RPMI7951 (cell line): ENCODE data around the gene WNT1. TPM values are rescaled to one million over a fixed set of nuclear protein-coding genes. Genes with fewer than 3 reads are reported as not detected.

Experiments
- DNase-seq: peaks from one replicate; pipeline ENCODE4 v3.0.0-alpha.2; 2012; ENCODE audit warnings: low read depth
- total RNA-seq: library from RNA; depleted of rRNA; stranded (reverse); fragments of >200 nt; shearing (Covaris generic); gene quantifications from 2 replicates; pipeline ENCODE4 v1.2.3, GENCODE V29; 2014; rRNA removed

Gene WNT1
- not detected in 2 replicates for total RNA-seq

DNA sequence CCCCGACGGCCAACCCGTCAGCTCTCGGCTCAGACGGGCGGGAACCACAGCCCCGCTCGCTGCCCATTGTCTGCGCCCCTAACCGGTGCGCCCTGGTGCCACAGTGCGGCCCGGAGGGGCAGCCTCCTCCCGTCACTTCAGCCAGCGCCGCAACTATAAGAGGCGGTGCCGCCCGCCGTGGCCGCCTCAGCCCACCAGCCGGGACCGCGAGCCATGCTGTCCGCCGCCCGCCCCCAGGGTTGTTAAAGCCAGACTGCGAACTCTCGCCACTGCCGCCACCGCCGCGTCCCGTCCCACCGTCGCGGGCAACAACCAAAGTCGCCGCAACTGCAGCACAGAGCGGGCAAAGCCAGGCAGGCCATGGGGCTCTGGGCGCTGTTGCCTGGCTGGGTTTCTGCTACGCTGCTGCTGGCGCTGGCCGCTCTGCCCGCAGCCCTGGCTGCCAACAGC lies at the start of gene WNT1:
Gene WNT1 (plus strand): TSS at position 32 of the 450 bp plus-strand sequence. CDS start 329 bp downstream, at position 361.
- DNase-seq, result no peak

DNA sequence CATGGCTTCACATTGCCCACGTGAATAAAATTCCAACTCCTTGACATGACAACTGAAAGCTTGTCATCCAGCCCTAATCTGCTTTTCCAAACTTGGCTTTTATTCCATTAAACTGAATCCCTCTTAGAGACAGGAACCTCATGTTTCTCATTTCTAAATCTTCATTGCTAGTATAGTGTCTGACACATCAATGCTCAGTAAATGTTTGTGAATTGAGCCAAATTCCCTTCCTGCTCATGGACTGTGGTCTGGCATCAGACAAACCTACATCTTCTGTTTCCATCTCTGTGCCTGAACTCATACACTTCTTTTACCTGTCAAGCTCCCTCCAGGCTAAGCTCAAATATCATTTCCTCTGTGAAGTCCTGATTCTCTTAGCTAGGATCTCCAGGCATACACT lies 48.6 kb upstream of the WNT1 start:
- no peak for DNase-seq

GRCh38 chr12:48930475-48930874 lies 47.6 kb upstream of the WNT1 start:
- no peak for DNase-seq

DNA sequence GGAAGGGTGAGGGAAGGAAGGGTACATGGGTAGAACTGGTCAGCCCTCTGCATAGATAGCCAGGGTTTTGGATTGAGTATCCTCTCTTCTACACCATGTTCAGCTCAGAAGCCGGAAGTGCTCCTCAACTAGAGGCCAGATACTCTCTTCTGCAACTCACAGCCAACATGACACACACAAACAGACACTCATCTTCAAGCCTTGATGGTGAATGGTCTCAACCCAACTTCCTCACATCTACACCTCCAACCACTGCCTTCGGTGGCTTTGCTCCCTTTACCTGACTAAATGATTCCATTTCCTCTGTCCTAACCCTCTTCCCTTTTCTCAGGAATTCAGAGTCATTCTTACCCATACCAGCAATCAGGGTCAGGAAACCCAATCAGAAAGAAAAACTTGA lies 45.2 kb upstream of the WNT1 start:
- DNase-seq, result no peak

DNA sequence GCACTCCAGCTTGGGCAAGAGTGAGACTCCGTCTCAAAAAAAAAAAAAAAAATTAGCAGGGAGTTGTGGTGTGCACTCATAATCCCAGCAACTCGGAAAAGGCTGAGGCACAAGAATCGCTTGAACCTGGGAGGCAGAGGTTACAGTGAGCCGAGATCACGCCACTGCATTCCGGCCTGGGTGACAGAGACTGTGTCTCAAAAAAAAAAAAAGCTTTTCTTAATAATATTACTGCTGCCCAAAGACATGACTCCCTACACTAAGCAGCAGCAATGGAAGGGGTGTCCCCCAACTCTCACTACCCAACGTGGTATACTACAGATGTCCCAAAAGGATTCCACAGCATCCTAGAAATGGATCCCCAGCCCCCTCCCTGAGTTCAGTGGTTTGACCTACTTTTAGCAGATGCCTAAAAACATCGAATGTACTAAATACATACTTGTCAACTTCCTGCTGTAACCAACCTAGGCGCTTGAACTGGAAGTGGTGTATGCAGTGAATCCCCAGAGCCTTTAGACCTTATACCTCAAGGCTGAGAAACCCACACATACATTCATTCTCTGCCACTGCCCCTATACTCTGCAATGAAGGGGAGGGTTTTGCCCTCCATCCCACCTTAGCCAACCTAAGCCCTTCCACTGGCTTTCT lies 44.3 kb upstream of the WNT1 start:
- no peak for DNase-seq

GRCh38 chr12:48934312-48934706 lies 43.8 kb upstream of the WNT1 start:
- DNase-seq, result no peak

DNA sequence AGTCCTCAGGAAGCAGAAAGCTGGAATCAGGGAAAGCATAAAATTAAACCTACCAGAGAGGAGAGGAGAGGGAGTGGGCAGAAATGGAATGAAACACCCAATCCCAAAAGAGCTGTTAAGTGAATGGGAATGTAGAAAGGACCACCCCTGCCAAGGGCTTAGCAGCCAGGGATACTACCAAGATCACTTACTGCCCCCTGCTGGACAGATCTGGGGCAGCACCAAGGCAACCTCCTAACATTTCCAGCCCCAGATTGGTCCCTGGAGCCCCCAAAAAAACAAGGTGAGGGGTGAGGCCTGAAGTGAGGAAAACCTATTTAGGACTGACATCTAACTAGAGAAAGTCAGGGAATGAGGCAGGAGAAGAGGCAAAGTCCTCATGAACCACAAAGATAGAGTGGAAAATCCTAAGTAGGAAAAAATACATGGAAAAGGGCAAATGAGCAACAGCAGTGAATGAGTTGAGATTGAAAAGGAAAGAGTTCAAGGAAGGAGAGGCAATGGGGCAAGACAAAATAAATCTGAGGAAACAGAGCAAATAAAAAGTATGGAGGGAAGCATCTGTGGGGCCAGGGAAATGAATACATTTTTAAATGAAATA lies 41.6 kb upstream of the WNT1 start:
- peak; percentile 45 for DNase-seq

- no peak for DNase-seq
Measured at GRCh38 chr12:48937170-48937569, 41.0 kb upstream of the WNT1 start.

DNA sequence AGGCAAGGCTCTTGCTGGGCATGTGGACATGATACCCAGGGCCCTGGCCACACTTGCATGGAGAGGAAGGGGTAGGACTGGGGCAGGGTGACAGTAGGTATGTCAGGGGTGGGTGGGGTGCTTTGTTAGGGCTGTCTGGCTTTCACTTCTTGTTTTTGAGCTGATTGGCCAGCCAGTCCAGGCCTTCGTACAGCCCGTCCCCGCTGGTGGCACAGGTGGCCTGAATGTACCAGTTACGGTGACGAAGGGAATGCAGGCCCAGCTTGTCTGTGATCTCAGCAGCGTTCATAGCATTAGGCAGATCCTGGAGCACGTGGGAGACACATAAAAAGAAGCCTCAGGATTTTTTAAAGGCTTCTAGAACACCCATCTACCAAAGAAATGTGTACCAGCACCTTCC lies 39.3 kb upstream of the WNT1 start:
- no peak for DNase-seq

- no peak for DNase-seq
Measured at GRCh38 chr12:48940181-48940580, 37.9 kb upstream of the WNT1 start.

- DNase-seq, result no peak
Measured at GRCh38 chr12:48943221-48943620, 34.9 kb upstream of the WNT1 start.

GRCh38 chr12:48946205-48946604 lies 31.9 kb upstream of the WNT1 start:
- no peak for DNase-seq

GRCh38 chr12:48946943-48947342 lies 31.2 kb upstream of the WNT1 start:
- DNase-seq, result no peak

- no peak for DNase-seq
Measured at GRCh38 chr12:48947727-48948126, 30.4 kb upstream of the WNT1 start.

GRCh38 chr12:48952691-48953090 lies 25.4 kb upstream of the WNT1 start:
- no peak for DNase-seq

- no peak for DNase-seq
Measured at GRCh38 chr12:48954061-48954460, 24.1 kb upstream of the WNT1 start.

DNA sequence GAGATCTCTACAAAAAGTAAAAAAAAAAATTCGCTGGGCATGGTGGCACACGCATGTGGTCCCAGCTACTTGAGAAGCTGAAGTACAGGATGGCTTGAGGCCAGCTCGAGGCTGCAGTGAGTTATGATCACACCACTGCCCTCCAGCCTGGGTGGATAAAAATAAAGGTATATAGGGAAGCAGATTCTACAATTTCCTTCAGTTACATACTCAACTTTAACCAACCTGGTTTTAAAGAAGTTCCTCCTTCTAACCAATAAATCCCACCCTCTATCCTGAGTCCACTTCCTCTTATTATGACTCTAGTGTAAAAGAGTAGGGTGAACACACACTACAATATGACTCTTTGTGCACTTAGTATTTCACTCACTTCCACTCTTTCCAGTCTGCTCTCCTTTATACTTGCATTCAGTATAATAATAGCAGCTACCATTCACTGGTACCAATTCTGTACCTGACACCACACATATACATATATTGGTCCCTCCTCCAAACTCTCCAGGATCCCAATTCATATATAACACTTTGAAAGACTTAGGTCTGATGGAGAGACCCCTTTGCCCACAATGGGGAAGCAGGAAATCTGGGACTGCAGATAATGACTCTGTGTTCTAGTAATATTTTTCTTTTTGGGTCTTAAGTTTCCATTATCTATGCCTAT lies 23.2 kb upstream of the WNT1 start:
- no peak for DNase-seq

DNA sequence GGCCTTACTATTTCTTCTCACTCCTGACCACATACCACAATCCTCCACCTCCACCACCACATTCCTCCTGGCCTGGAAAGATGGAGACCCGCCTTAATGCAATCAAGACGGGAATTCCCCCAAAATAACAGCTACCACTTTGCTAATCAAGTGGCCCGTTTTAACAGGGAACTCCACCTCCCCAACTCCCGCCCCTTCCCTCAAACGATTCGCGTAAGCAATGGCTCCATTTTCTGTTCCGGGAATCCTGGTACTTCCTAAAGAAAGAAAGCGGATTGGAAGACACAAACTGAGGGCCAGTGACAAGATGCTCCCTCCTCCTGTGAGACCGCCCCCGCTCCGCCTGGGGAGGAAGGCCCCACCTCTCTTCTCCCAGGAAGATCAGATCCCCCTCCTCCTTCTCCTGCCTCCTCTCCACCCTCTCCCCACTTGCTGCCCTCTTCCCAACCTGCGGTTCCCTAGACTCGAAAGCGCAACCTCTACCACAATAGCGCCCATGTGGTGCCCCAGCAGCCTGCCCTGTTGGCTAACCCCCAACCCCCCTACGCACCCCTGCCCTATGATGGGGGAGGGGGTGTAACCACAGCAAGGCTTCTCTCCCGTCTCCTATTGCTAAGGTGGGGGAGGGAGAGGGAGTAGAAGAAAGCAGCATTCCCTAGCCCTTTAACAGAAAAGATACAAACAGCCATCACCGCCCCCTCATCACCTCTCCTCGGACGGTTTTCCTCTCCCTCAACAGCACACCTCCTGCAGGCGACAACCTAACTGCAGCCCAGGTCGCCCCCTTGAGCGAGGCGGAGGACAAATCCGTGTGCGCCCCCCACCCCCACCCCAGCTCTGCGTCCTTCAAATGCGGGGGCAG lies 21.6 kb upstream of the WNT1 start:
- DNase-seq, result peak; percentile 95

GRCh38 chr12:48957141-48958048 lies 20.7 kb upstream of the WNT1 start, which contains the start of gene ARF3:
TSS of gene ARF3 (minus strand) at chr12:48957487. CDS start at chr12:48941095, 16,392 bp downstream.
- peak; percentile 87 for DNase-seq

DNA sequence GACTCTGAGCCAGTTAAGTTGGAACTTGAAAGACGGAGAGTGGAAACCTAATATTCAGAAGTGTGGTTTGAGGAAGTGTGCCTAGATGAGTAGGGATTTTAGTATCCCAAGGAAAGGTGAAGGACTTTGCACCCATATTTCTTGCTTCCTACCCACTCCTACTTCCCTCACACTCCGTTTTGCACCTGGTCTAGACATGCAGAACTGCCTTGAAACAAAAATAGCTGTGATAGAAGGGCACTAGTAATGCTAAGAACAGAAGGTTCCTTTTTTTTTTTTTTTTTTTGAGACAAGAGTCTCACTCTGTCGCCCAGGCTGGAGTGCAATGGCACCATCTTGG lies 20.1 kb upstream of the WNT1 start:
- DNase-seq, result no peak

DNA sequence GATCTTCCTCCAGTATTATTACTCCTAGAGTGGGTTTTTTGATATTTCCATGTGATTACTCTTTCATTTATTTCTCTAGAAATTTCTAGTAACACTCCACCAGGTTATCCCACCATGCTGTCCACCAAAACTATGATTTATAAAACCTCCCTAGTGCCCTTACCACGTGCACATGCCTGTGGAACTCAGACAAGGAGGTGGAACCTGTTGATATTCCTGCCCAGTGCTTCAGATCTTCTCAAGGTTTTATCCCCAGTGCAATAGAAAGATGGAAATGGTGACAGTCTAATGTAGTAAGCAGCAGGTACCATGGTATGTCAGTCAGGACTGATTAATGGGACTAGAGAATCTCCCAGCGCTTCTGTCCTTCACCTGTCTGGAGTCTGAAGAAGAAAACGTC lies 17.3 kb upstream of the WNT1 start:
- no peak for DNase-seq
